Uterus (tissue), 4 donors: Measurements from ENCODE around the gene ABCC3. TPM values are rescaled to one million over a fixed set of nuclear protein-coding genes. Genes with fewer than 3 reads are reported as not detected.

Experiments used
- DNase-seq, 2 donors: peaks; one replicate each; pipeline ENCODE4 v3.0.0-alpha.2; 2019 to 2020
- H3K27ac ChIP-seq, 2 donors: fragments of 200-600 bp; sonication (generic); 1 replicate in 1 of 2; 2 replicates in 1 of 2; pipeline ENCODE4 v1.5.1; 2016 to 2018
- H3K27me3 ChIP-seq, 2 donors: fragments of 200-600 bp; sonication (generic); one replicate each; pipeline ENCODE4 v1.5.1; 2018 to 2019; ENCODE audit warnings: control low read depth in 1 of 2
- H3K36me3 ChIP-seq, 2 donors: fragments of 200-600 bp; sonication (generic); one replicate each; pipeline ENCODE4 v1.5.1; 2019; ENCODE audit warnings: control low read depth in 1 of 2
- H3K4me1 ChIP-seq, 2 donors: fragments of 200-600 bp; sonication (generic); one replicate each; pipeline ENCODE4 v1.5.1; 2018 to 2019; ENCODE audit warnings: control low read depth in 1 of 2
- H3K4me3 ChIP-seq, 2 donors: fragments of 200-600 bp; sonication (generic); 1 replicate in 1 of 2; 2 replicates in 1 of 2; pipeline ENCODE4 v1.5.1; 2018 to 2019; ENCODE audit warnings: mild to moderate bottlenecking in 1 of 2
- H3K9me3 ChIP-seq, 2 donors: fragments of 200-600 bp; sonication (generic); one replicate each; pipeline ENCODE4 v1.5.1; 2019; ENCODE audit warnings: control low read depth in 1 of 2
- CTCF ChIP-seq, 4 experiments: fragments of 200-600 bp in 2 of 4; fragments of 450-650 bp in 2 of 4; sonication (generic) in 2 of 4; IDR thresholded peaks; one replicate each; pipeline ENCODE4 v1.5.1; 2016 to 2019; ENCODE audit warnings: antibody characterized with exemption in 4 of 4, mild to moderate bottlenecking in 2 of 4, moderate library complexity in 1 of 4
- POLR2A ChIP-seq, 2 donors: fragments of 450-650 bp; IDR thresholded peaks; one replicate each; pipeline ENCODE4 v1.6.1; 2016; ENCODE audit warnings: antibody characterized with exemption in 2 of 2, mild to moderate bottlenecking in 1 of 2, moderate library complexity in 1 of 2
- intact Hi-C: fragments of 100-400 bp; cut with DNase I; formaldehyde crosslinking; loops from one replicate; pipeline ENCODE4 v1.15.1; 2023; ENCODE audit warnings: low total_unique reads
- total RNA-seq, 4 donors: library from RNA; depleted of rRNA in 3 of 4; stranded (reverse); fragments of >200 nt in 3 of 4; gene quantifications; one replicate each; pipeline versions ENCODE4 v1.1.0 to v1.2.4, GENCODE V29; 2014 to 2023
- donor health status: DM: yes; HTN: yes; CAD: no.

Gene ABCC3
- total RNA-seq, 4 donors from 2014 or later, result 1.2 to 4.5 (median 2.6) TPM

- Histone ChIP-seq H3K4me3 (no peak overlapping the region), H3K36me3 (no peaks in the 10 kb centered on the region), H3K27ac (no peak overlapping the region), H3K4me1 (peaks cover 0 to 11% of the 10 kb centered on the region in 2 donors), H3K27me3 (no peaks in the 10 kb centered on the region), H3K9me3 (no peaks in the 10 kb centered on the region)
- intact Hi-C loops, result no loop called here
- no peak for DNase-seq
- TF ChIP-seq CTCF (IDR thresholded peaks at IDR 0.05), result no peak
- no peak for TF ChIP-seq POLR2A (IDR thresholded peaks at IDR 0.05)
These were observed 6.7 kb downstream of the ABCC3 start for GRCh38 chr17:50641357-50641756.

- H3K9me3 ChIP-seq, result no peaks in the 10 kb centered on the region
- TF ChIP-seq CTCF (IDR thresholded peaks at IDR 0.05), result no peak
- no peak for TF ChIP-seq POLR2A (IDR thresholded peaks at IDR 0.05)
- H3K27me3 ChIP-seq, result no peaks in the 10 kb centered on the region
- H3K4me1 ChIP-seq, result peaks cover 0 to 11% of the 10 kb centered on the region in 2 donors
- no peaks in the 10 kb centered on the region for H3K36me3 ChIP-seq
- H3K27ac ChIP-seq, result no peak overlapping the region
- no peak overlapping the region for H3K4me3 ChIP-seq
- intact Hi-C loops, result no loop called here
- no peak for DNase-seq
These were observed 7.5 kb downstream of the ABCC3 start for GRCh38 chr17:50642071-50642721.

- DNase-seq, result no peak
- H3K9me3 ChIP-seq, result no peaks in the 10 kb centered on the region
- H3K27me3 ChIP-seq, result no peaks in the 10 kb centered on the region
- peaks cover 0 to 11% of the 10 kb centered on the region in 2 donors for H3K4me1 ChIP-seq
- H3K27ac ChIP-seq, result no peak overlapping the region
- TF ChIP-seq CTCF (IDR thresholded peaks at IDR 0.05) (no peak), POLR2A (IDR thresholded peaks at IDR 0.05) (no peak)
- intact Hi-C loops, result no loop called here
- no peak overlapping the region for H3K4me3 ChIP-seq
- no peaks in the 10 kb centered on the region for H3K36me3 ChIP-seq
These were observed 8.3 kb downstream of the ABCC3 start for GRCh38 chr17:50642722-50643656.

GRCh38 chr17:50645748-50646682, 11.3 kb downstream of the ABCC3 start:
- H3K4me1 ChIP-seq, result no peaks in the 10 kb centered on the region
- H3K4me3 ChIP-seq, result no peak overlapping the region
- no peak for TF ChIP-seq POLR2A (IDR thresholded peaks at IDR 0.05)
- no peak for TF ChIP-seq CTCF (IDR thresholded peaks at IDR 0.05)
- H3K27ac ChIP-seq, result no peak overlapping the region
- no peaks in the 10 kb centered on the region for H3K27me3 ChIP-seq
- intact Hi-C loops, result no loop called here
- no peak for DNase-seq
- no peaks in the 10 kb centered on the region for H3K9me3 ChIP-seq
- no peaks in the 10 kb centered on the region for H3K36me3 ChIP-seq
